ENCODE measurements around the gene TEKT1.

- TF ChIP-seq, protein P1, sequence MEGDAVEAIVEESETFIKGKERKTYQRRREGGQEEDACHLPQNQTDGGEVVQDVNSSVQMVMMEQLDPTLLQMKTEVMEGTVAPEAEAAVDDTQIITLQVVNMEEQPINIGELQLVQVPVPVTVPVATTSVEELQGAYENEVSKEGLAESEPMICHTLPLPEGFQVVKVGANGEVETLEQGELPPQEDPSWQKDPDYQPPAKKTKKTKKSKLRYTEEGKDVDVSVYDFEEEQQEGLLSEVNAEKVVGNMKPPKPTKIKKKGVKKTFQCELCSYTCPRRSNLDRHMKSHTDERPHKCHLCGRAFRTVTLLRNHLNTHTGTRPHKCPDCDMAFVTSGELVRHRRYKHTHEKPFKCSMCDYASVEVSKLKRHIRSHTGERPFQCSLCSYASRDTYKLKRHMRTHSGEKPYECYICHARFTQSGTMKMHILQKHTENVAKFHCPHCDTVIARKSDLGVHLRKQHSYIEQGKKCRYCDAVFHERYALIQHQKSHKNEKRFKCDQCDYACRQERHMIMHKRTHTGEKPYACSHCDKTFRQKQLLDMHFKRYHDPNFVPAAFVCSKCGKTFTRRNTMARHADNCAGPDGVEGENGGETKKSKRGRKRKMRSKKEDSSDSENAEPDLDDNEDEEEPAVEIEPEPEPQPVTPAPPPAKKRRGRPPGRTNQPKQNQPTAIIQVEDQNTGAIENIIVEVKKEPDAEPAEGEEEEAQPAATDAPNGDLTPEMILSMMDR (IDR thresholded peaks at IDR 0.05; ENCODE audit: insufficient read depth, low read depth, low read length), result no peak
- no peak for TF ChIP-seq EZH2 (IDR thresholded peaks at IDR 0.05; ENCODE audit: insufficient read depth, low read length)
Measured at GRCh38 chr17:6867849-6868248, 36.3 kb upstream of the TEKT1 start.
